Anterior cingulate cortex (tissue), 58 donors: ENCODE results near the gene GNB1L.

ENCODE experiments used
- DNase-seq, 58 donors: peaks; one replicate each; lab custom pipeline; 2025; lab: John Stamatoyannopoulos, UW

Gene GNB1L

GRCh38 chr22:19757985-19758895 is 96.4 kb downstream of the GNB1L start:
- no peak for DNase-seq

DNA sequence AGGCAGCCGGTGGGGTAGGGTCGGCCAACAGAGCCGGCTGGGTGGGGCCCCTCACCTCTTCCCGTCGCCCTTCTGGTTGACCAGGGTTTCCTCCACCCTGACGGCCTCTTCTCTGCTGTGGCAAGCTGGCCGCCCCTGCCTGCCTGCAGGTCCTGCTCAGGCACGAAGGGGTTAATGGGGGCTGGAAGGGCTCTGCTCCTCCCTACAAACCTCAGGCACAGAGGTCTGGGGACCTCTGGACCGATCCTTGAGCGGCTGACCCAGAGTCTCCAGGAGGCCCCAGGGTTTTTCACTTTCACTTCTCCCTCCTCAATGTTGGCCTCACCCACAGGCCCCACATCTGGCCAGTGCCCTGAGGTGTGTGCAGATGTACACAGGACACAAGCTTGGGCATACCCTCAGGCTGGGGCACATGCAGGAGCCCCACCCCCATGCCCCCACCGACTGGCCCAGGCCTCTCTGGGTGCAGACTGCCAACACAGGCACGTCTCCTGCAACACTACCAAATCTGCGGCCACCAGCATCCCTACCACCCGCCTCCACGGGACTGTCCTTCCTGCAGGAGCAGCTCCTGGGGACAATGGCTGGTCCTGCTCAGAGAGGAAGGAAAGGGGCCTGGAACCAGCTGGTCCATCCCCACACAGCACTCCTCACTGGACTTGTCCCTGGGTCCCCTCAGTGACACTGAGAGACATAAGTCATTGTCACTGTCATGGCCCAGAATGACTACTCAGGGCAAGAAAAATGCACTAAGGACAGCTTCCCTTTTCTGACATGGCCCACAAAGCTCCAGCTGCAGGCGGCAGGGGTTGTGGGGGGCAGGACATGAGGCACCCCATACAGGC is 97.3 kb downstream of the GNB1L start:
- DNase-seq: no peak

DNA sequence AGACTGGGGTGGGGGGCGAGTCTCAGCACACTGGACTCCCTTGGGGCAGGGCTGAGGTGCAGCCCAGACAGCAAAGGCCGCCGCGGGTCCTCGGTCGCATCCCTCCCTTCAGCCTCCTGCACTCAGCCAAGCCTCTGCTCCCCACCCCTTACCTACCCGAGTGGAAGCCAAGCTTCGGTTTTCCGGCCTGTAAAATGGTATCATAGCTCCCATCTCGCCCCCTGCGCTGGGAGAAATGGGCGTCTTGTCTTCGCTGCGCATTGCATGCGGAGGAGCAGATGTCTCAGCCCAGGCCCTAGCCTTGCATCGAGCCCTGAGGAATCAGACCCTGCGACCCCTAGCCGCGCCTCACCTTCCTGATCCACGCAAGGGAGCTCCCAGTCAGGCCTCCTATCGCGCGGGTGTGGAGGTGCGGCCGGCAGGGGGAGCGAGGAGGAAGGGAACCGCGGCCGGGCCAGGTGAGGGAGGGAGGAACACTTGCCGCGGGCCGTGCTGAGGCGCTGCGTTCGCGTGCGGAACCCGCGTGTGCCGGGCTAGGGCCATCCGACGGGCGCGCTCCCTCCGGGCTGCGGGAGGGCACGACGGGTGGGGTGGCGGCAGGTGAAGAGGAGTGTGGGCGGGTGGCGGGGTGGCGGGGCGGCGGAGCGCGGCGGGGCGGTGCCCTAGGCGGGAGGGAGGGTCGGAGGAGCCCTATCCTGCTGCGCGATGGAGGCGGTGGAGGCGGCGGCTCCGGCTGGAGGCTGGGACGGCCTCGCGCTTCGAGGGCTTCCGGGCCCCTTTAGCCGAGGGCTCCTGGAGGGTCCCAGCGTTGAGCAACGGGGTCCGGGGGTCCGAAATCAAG is 98.2 kb downstream of the GNB1L start:
- no peak for DNase-seq

- DNase-seq: no peak
These were observed 98.9 kb downstream of the GNB1L start for GRCh38 chr22:19755722-19756287.

GRCh38 chr22:19755145-19755710 is 99.4 kb downstream of the GNB1L start:
- DNase-seq: no peak

GRCh38 chr22:19754701-19755144 is 100.0 kb downstream of the GNB1L start:
- DNase-seq: no peak

GRCh38 chr22:19753996-19754700 is 100.5 kb downstream of the GNB1L start:
- no peak for DNase-seq

- DNase-seq: no peak
These were observed 101.4 kb downstream of the GNB1L start for GRCh38 chr22:19753090-19753842.

GRCh38 chr22:19751497-19752245 is 103.0 kb downstream of the GNB1L start:
- no peak for DNase-seq

GRCh38 chr22:19750507-19751490 is 103.9 kb downstream of the GNB1L start:
- DNase-seq: no peak

DNA sequence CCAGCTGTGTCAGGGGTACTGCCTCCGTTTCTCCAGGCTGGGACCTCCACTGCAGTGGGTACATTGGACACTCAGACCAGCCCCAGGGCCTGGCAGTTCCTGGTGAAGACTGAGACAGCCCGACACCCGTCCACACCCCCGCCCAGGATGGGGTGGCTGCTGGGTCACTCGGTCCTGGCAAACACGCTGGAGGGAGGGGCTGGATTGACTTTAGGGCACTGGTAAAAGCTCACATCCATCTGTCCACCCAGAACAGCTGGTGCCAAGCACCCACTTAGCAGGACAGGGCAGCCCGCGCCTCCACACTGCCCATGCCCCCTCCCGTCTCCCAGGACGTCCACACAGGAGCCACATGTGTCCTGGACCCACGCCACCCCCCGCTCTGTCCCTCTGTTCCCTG is 104.8 kb downstream of the GNB1L start:
- DNase-seq: no peak

- no peak for DNase-seq
These were observed 105.5 kb downstream of the GNB1L start for GRCh38 chr22:19748991-19749664.

DNA sequence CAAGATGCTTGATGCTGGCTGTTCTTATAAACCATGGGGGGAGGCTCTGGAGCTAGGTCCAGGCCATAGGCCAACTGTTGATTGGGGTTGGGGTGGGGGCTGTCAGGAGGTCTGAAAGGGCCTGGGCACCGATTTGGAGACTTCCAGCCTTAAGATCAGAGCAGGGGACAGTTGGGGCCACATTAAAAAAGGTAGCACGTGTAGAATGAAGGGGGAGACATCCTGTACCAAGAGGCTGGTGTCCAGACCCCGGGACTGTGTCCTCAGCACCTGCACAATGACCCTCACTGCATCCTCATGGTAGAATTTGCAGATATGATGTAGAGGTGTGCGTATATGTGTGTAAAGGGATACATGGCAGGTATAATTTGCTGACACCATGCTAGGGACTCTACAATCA is 106.5 kb downstream of the GNB1L start:
- DNase-seq: no peak

DNA sequence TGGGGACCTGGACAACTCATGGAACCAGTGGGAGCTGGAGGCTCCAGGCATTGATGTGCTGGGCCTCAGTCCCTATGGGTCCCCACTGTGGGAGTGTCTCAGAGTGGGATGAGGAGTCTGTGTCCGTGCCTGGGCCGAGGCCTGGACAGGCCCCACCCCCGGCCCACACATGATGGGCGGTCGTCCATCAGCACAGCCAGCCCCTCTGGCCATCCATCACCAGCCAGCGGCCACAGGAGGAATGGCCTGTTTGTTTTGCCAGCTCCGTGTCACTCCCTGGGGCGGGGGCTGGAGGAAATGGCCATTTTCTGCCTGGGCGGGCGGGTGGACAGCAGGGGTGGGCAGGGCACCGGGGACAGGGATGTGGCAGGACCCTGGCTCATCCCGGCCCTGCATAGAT is 107.1 kb downstream of the GNB1L start:
- no peak for DNase-seq

- no peak for DNase-seq
These were observed 107.9 kb downstream of the GNB1L start for GRCh38 chr22:19746726-19747125.
